ENCODE measurements around the gene LDHD. TPM values are rescaled to one million over a fixed set of nuclear protein-coding genes. Genes with fewer than 3 reads are reported as not detected.
A peak's percentile ranks its signal among the peaks of the same experiment; 100 is the strongest.

LDHD gene
- total RNA-seq, 1 donor from 2014 or later: 0.31 TPM

- DNase-seq: no peak
These were observed 2.2 kb downstream of the LDHD start for GRCh38 chr16:75114179-75114945.

GRCh38 chr16:75113541-75114121 is 2.9 kb downstream of the LDHD start:
- no peak for DNase-seq

- DNase-seq: no peak
These were observed 3.7 kb downstream of the LDHD start for GRCh38 chr16:75112734-75113491.

GRCh38 chr16:75111961-75112733 is 4.4 kb downstream of the LDHD start:
- no peak for DNase-seq

GRCh38 chr16:75111514-75111940 is 5.1 kb downstream of the LDHD start:
- DNase-seq: no peak

GRCh38 chr16:75110637-75111513 is 5.7 kb downstream of the LDHD start:
- peak; percentile 82 for DNase-seq

GRCh38 chr16:75109732-75110243 is 6.8 kb downstream of the LDHD start:
- DNase-seq: no peak

- peak; percentile 78 for DNase-seq
These were observed 7.5 kb downstream of the LDHD start for GRCh38 chr16:75108792-75109731.

GRCh38 chr16:75107505-75107904 is 9.1 kb downstream of the LDHD start:
- DNase-seq: no peak

- DNase-seq: no peak
These were observed 10.0 kb downstream of the LDHD start for GRCh38 chr16:75106351-75107274.

- DNase-seq: no peak
These were observed 11.1 kb downstream of the LDHD start for GRCh38 chr16:75105306-75106061.

GRCh38 chr16:75104836-75105235 is 11.7 kb downstream of the LDHD start:
- no peak for DNase-seq

- no peak for DNase-seq
These were observed 12.6 kb downstream of the LDHD start for GRCh38 chr16:75103994-75104393.

GRCh38 chr16:75102595-75102994 is 14.0 kb downstream of the LDHD start:
- DNase-seq: no peak

GRCh38 chr16:75101635-75102034 is 14.9 kb downstream of the LDHD start:
- no peak for DNase-seq

GRCh38 chr16:75100603-75100990 is 16.0 kb downstream of the LDHD start:
- no peak for DNase-seq

GRCh38 chr16:75099738-75100602 is 16.6 kb downstream of the LDHD start:
- DNase-seq: no peak
